ENCODE data around the gene MEI1.
"Not testable (repeated sequence)": the region's sequence is repeated elsewhere in the genome, so short reads cannot be mapped to it uniquely, and the experiment has no call there.

MEI1 gene

GRCh38 chr22:41699264-41700107 lies at the start of gene MEI1:
Gene MEI1, plus strand, starts transcription at chr22:41699503. Its CDS starts 36 bp downstream, at chr22:41699539.
- TF ChIP-seq JUND (IDR thresholded peaks at IDR 0.05; ENCODE audit: low read depth) = no peak
- in situ Hi-C loops (cut with HindIII; ENCODE audit: low pct_unique_long_range_greater_than_20kb, low sequenced_read_pairs) = no loop called here
- DNase-seq (ENCODE audit: low read depth in 1 of 2, low spot score in 1 of 2) = no peak

GRCh38 chr22:41650229-41650628 lies 49.1 kb upstream of the MEI1 start:
- TF ChIP-seq JUND (IDR thresholded peaks at IDR 0.05; ENCODE audit: low read depth) = no peak
- in situ Hi-C loops (cut with HindIII; ENCODE audit: low pct_unique_long_range_greater_than_20kb, low sequenced_read_pairs) = no loop called here
- DNase-seq (ENCODE audit: low read depth in 1 of 2, low spot score in 1 of 2) = no peak

GRCh38 chr22:41650821-41651220 lies 48.5 kb upstream of the MEI1 start:
- in situ Hi-C loops (cut with HindIII; ENCODE audit: low pct_unique_long_range_greater_than_20kb, low sequenced_read_pairs) = no loop called here
- DNase-seq (ENCODE audit: low read depth in 1 of 2, low spot score in 1 of 2) = no peak
- TF ChIP-seq JUND (IDR thresholded peaks at IDR 0.05; ENCODE audit: low read depth) = no peak

- in situ Hi-C loops (cut with HindIII; ENCODE audit: low pct_unique_long_range_greater_than_20kb, low sequenced_read_pairs) = no loop called here
- DNase-seq (ENCODE audit: low read depth in 1 of 2, low spot score in 1 of 2) = no peak
- no peak for TF ChIP-seq JUND (IDR thresholded peaks at IDR 0.05; ENCODE audit: low read depth)
These were observed 45.0 kb upstream of the MEI1 start for GRCh38 chr22:41654322-41654721.

- no peak for TF ChIP-seq JUND (IDR thresholded peaks at IDR 0.05; ENCODE audit: low read depth)
- no peak for DNase-seq (ENCODE audit: low read depth in 1 of 2, low spot score in 1 of 2)
These were observed 42.7 kb upstream of the MEI1 start for GRCh38 chr22:41656556-41656955.

GRCh38 chr22:41657709-41658108 lies 41.6 kb upstream of the MEI1 start:
- DNase-seq (ENCODE audit: low read depth in 1 of 2, low spot score in 1 of 2) = no peak
- no peak for TF ChIP-seq JUND (IDR thresholded peaks at IDR 0.05; ENCODE audit: low read depth)
- in situ Hi-C loops (cut with HindIII; ENCODE audit: low pct_unique_long_range_greater_than_20kb, low sequenced_read_pairs) = no loop called here

More at GRCh38 chr22:41656556-41656955, 42.7 kb upstream of the MEI1 start:
- in situ Hi-C loops (cut with HindIII; ENCODE audit: low pct_unique_long_range_greater_than_20kb, low sequenced_read_pairs) = no loop called here

- TF ChIP-seq JUND (IDR thresholded peaks at IDR 0.05; ENCODE audit: low read depth) = no peak
- in situ Hi-C loops (cut with HindIII; ENCODE audit: low pct_unique_long_range_greater_than_20kb, low sequenced_read_pairs) = no loop called here
- DNase-seq (ENCODE audit: low read depth in 1 of 2, low spot score in 1 of 2) = no peak
These were observed 40.4 kb upstream of the MEI1 start for GRCh38 chr22:41658869-41659268.

GRCh38 chr22:41659941-41660340 lies 39.4 kb upstream of the MEI1 start:
- no peak for DNase-seq (ENCODE audit: low read depth in 1 of 2, low spot score in 1 of 2)
- in situ Hi-C loops (cut with HindIII; ENCODE audit: low pct_unique_long_range_greater_than_20kb, low sequenced_read_pairs) = no loop called here
- TF ChIP-seq JUND (IDR thresholded peaks at IDR 0.05; ENCODE audit: low read depth) = no peak

- DNase-seq (ENCODE audit: low read depth in 1 of 2, low spot score in 1 of 2) = no peak
- in situ Hi-C loops (cut with HindIII; ENCODE audit: low pct_unique_long_range_greater_than_20kb, low sequenced_read_pairs) = no loop called here
- TF ChIP-seq JUND (IDR thresholded peaks at IDR 0.05; ENCODE audit: low read depth) = no peak
These were observed 38.9 kb upstream of the MEI1 start for GRCh38 chr22:41660416-41660815.

- in situ Hi-C loops (cut with HindIII; ENCODE audit: low pct_unique_long_range_greater_than_20kb, low sequenced_read_pairs) = no loop called here
These were observed 38.2 kb upstream of the MEI1 start for GRCh38 chr22:41661088-41661487.

GRCh38 chr22:41661713-41662112 lies 37.6 kb upstream of the MEI1 start:
- DNase-seq (ENCODE audit: low read depth in 1 of 2, low spot score in 1 of 2) = no peak
- in situ Hi-C loops (cut with HindIII; ENCODE audit: low pct_unique_long_range_greater_than_20kb, low sequenced_read_pairs) = no loop called here
- no peak for TF ChIP-seq JUND (IDR thresholded peaks at IDR 0.05; ENCODE audit: low read depth)

More at GRCh38 chr22:41661088-41661487, 38.2 kb upstream of the MEI1 start:
- DNase-seq (ENCODE audit: low read depth in 1 of 2, low spot score in 1 of 2) = no peak
- no peak for TF ChIP-seq JUND (IDR thresholded peaks at IDR 0.05; ENCODE audit: low read depth)

- in situ Hi-C loops (cut with HindIII; ENCODE audit: low pct_unique_long_range_greater_than_20kb, low sequenced_read_pairs); DNase-seq (ENCODE audit: low read depth in 1 of 2, low spot score in 1 of 2): not testable (repeated sequence)
These were observed 35.7 kb upstream of the MEI1 start for GRCh38 chr22:41663594-41663993.

GRCh38 chr22:41664490-41664889 lies 34.8 kb upstream of the MEI1 start:
- TF ChIP-seq JUND (IDR thresholded peaks at IDR 0.05; ENCODE audit: low read depth) = no peak
- in situ Hi-C loops (cut with HindIII; ENCODE audit: low pct_unique_long_range_greater_than_20kb, low sequenced_read_pairs) = no loop called here
- DNase-seq (ENCODE audit: low read depth in 1 of 2, low spot score in 1 of 2) = no peak

- in situ Hi-C loops (cut with HindIII; ENCODE audit: low pct_unique_long_range_greater_than_20kb, low sequenced_read_pairs) = no loop called here
- no peak for TF ChIP-seq JUND (IDR thresholded peaks at IDR 0.05; ENCODE audit: low read depth)
- no peak for DNase-seq (ENCODE audit: low read depth in 1 of 2, low spot score in 1 of 2)
These were observed 34.4 kb upstream of the MEI1 start for GRCh38 chr22:41664951-41665350.
